Measurements from ENCODE around the gene FOXO3.
"Not testable (repeated sequence)": the region's sequence is repeated elsewhere in the genome, so short reads cannot be mapped to it uniquely, and the experiment has no call there.

FOXO3 gene

GRCh38 chr6:108675226-108676200 is 114.8 kb downstream of the FOXO3 start:
- H3K27ac ChIP-seq = peak overlapping the region; percentile 78
- no peak for DNase-seq (ENCODE audit: low read depth, low spot score)

- DNase-seq (ENCODE audit: low read depth, low spot score) = no peak
- H3K27ac ChIP-seq = peak overlapping the region; percentile 78
Measured at GRCh38 chr6:108676555-108676954, 115.8 kb downstream of the FOXO3 start.

DNA sequence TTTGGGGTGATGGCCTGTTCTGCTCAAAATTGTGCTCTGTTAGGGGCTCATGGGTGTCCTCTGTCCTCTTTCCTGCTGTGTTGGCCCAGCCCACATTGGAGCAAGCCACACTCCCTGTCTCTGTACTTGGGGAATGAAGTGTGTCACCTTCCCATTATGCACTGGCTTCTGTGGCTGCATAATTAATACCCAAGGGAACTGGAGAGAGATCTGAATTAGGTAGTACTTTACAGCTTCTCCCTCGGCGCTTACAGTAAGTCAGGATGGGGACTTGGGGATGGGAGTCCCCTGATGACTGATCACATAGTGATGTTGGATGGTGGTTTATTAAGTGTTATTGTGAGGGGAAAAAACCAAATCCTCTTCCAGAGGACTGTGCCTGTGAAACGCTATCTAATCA is 116.6 kb downstream of the FOXO3 start:
- peak overlapping the region; percentile 78 for H3K27ac ChIP-seq
- no peak for DNase-seq (ENCODE audit: low read depth, low spot score)

GRCh38 chr6:108677894-108678293 is 117.2 kb downstream of the FOXO3 start:
- H3K27ac ChIP-seq = peak overlapping the region; percentile 78
- no peak for DNase-seq (ENCODE audit: low read depth, low spot score)

- not testable (repeated sequence) for DNase-seq (ENCODE audit: low read depth, low spot score)
- peak overlapping the region; percentile 8 for H3K27ac ChIP-seq
Measured at GRCh38 chr6:108680314-108680713, 119.6 kb downstream of the FOXO3 start.

GRCh38 chr6:108681721-108682120 is 121.0 kb downstream of the FOXO3 start:
- not testable (repeated sequence) for DNase-seq (ENCODE audit: low read depth, low spot score)
- H3K27ac ChIP-seq = peak overlapping the region; percentile 7

DNA sequence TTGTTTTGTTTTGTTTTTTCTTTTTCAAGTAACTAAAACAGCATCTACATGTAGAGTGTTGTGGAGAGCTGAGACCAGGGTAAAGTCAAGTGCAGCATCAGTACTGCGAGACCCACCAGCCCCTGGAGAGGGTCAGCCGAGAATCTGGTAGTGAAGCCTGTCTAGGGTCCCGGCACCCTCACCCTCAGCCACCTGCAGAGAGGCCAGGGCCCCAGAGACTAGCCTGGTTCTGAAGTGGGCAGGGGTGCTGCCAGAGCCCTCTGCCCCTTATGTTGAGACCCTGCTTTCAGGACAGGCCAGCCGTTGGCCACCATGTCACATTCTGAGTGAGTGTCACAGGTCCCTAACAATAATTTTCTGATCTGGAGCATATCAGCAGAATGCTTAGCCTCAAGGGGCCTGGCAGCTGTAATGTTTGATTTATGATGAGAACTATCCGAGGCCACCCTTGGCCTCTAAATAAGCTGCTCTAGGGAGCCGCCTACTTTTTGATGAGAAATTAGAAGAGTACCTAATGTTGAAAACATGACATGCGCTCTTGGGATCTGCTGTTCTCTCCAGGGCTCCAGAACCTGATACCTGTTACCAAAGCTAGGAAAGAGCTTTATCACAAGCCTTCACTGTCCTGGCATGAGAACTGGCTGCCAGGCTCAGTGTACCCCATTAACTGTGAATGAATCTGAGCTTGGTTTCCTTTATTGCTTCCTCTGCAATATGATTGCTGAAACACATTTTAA is 121.8 kb downstream of the FOXO3 start:
- peak overlapping the region; percentile 7 for H3K27ac ChIP-seq
- not testable (repeated sequence) for DNase-seq (ENCODE audit: low read depth, low spot score)

GRCh38 chr6:108683976-108684375 is 123.3 kb downstream of the FOXO3 start:
- peak overlapping the region; percentile 95 for H3K27ac ChIP-seq
- DNase-seq (ENCODE audit: low read depth, low spot score) = not testable (repeated sequence)

- DNase-seq (ENCODE audit: low read depth, low spot score) = peak; percentile 24
- peak overlapping the region; percentile 95 for H3K27ac ChIP-seq
Measured at GRCh38 chr6:108684771-108685329, 124.1 kb downstream of the FOXO3 start.

DNA sequence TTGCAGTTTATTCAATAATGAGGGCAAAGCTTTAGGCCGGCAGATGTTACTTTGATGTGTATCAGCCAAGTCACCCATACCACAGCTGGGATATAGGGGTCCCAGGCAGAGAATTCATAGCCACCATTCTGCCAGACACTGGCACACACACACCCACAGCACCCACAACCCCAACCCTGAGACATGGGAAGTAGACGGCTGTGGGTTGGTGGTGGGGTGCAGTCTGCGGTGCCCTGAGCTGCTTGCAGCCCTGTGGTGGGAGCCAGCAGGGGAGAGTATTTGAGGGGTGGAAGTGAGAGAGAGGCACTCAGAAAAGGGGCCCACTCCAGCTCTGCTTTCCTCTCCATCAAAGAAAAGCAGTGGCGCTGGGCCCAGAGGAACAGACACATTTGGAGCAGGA is 125.3 kb downstream of the FOXO3 start:
- no peak for DNase-seq (ENCODE audit: low read depth, low spot score)
- peak overlapping the region; percentile 95 for H3K27ac ChIP-seq

DNA sequence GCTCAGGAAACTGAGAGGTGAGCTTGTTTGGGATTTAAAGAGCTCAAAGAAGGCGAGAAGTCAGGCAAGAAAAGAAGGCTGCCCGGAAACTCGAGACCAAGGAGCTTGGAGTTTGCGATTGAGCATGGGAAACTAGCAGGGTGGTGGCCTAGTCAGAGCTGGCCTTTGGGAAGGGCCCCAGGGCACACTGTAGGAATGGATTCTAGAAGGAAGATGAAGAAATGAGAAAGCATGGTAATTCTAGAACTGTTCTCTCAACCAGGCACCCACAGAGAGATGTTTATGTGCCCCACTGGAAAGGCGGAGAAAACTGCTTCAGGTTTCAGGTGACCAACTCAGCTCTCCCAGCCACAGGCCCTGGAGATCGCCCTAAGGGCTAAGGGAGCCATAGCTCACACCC is 126.2 kb downstream of the FOXO3 start:
- H3K27ac ChIP-seq = peak overlapping the region; percentile 95
- DNase-seq (ENCODE audit: low read depth, low spot score) = no peak

DNA sequence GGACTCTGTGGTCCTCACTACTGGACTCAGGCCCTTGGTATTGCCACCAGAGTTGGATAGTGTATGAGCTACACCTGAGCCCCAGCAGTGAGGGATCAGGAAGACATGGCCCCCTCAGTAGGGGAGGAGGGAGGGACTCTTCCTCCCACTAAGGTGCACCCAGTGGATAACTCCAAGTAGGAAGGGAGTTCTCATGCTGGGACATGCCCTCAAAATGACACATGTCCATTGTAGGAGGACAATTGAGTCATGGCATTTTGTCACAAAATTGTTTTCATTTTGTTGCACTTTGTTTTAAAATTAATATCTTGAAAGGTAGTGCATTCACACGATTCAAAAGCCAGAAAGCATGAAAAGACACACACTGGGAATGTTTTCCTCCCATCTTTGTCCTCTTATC is 127.2 kb downstream of the FOXO3 start:
- peak overlapping the region; percentile 95 for H3K27ac ChIP-seq
- no peak for DNase-seq (ENCODE audit: low read depth, low spot score)

DNA sequence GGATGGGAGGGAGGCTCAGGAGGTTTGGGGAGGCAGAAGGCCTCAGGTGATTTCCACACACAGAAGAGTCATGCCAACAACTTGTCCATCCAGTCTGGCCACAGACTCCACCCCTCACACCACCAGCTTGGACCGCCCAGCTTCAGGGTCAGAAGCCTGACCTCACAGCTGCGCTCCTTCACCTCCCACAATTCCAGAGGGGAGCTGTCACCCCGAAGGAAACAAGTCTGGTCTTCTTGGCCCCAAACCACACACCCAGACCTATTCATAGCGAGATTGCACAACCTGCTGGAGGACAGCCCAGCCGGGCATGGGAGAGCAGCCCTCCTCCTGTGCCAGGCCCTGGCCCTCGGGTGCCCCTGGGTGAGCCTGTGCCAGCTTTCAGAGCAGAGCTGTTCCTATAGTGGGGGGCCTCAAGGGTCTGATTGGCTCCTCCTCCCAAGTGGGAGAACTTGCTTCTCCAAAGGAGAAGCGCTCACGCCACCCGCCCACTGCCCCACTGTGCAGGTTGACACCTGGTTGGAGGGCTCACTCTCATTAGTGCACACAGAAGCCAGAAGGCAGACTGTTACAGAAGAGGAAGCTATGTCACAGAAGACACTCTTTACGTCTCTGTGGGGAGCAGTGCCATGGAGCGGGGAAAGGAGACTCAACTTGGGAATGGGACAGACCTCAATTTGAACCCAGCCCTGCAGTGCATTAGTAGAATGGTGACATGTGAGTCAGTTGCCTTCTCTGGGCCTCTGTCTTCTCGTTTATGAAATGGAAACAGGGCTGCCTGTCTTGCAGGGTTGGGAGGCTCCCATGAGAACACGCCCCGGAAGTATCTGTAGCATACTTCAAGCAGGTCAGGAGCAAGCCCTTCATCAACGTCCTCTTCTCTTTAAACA is 128.8 kb downstream of the FOXO3 start:
- DNase-seq (ENCODE audit: low read depth, low spot score) = peak; percentile 96
- H3K27ac ChIP-seq = peak overlapping the region; percentile 95

DNA sequence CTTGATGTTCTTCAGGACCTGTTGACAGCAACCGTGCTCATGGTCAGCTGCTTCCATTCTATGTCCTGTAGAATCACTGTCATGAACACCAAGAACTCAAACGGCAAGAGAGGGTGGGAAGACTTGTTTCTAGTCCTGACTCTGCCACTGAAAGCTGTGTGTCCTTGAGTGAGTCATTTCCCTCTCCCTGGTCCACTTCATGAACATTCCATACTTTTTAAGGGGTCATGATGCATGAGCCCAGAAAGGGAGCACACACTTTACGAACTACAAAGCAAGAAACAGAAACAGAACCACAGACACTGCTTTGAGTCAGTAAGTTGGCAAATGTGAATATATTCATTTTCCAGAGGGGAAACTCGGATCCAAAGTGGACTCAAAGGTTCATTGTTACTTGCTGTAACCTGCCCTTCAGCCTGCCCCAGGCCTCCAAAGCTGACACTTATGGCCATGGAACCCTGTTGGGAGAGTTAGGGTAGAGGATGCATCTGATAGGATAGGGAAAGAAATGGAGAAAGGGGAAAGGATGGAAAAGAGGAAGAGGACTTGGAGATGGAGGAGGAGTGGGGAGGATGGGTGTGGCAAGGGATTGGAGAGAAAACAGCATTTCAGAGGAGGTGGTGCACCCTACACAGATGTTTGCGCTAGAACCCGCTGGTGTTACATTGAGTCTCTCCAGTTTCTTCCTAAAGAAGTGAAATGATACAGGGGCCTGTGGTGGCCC is 129.8 kb downstream of the FOXO3 start:
- peak overlapping the region; percentile 95 for H3K27ac ChIP-seq
- DNase-seq (ENCODE audit: low read depth, low spot score) = no peak

DNA sequence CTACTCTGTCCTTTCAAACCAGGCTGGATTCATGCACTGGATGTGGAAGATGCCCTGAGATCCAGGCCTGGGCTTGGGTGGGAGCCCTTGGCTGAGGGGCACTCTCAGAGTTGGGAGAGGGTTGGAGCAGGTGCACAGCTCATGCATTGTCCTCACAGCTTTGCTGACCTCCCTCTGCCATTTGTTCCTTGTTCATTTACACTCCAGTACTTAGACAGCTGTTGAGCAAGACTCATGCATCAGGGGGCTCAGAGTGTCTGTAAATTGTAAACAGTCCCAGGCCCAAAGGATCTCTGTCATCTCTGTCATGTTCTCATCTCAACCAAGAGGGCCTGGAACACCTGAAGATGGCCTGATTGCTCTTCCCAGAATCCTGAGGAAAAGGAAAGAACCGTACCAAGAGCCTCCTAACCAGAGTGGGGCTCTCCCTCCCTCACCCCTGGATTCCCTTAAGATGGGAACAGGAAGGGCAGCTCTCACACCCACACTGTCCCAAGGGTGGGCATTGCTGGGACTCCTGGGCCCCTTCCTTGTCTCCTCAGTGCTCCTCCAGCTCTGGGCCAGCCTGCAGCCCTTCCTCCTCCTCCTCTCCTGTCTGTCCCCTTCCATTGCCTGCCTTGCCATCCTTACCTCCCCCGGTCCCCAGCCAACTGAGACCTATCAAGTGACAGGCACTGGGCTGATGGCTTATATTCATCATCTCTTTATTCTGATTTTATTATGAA is 132.9 kb downstream of the FOXO3 start:
- no peak for DNase-seq (ENCODE audit: low read depth, low spot score)
- H3K27ac ChIP-seq = no peak overlapping the region

- DNase-seq (ENCODE audit: low read depth, low spot score) = no peak
- no peak overlapping the region for H3K27ac ChIP-seq
Measured at GRCh38 chr6:108694816-108695215, 134.1 kb downstream of the FOXO3 start.

GRCh38 chr6:108697561-108698161 is 136.9 kb downstream of the FOXO3 start:
- H3K27ac ChIP-seq = no peak overlapping the region
- no peak for DNase-seq (ENCODE audit: low read depth, low spot score)

DNA sequence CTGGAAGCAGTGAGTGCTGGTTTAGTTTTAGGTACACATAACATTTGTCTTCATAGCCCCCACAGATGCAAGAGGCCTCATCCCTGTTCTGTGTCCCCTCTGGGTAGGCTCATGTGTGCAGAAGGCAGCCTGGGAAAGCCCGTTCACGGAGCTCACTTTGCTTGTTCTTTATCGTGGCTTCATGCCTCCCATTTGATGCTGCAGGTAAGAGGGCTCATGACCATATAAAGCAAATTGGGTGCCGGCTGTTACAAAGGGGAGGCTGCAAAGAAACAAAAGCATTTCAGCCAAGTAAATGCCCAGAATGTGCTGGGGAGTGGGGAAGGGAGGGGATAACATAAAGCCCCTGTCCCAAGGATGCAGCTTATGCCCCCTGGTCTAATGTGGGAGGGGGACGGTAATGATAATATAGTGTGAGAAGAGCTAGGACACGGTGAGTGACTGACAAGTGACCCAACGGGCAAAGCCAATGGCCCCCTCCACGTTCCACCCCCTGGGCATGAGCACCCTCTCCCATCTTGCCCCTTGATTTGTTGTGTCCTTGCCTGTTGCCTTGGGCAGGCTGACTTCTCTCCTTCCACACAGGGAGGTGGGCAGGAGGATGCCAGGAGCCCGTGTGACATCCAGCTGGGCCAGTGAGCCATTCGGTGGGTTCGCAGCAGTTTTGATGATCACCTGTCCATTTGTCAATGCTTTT is 138.0 kb downstream of the FOXO3 start:
- DNase-seq (ENCODE audit: low read depth, low spot score) = no peak
- no peak overlapping the region for H3K27ac ChIP-seq

All from epithelial cell of prostate (primary cell).